GM12878 (cell line): ENCODE results near the gene SEBOX. TPM values are rescaled to one million over a fixed set of nuclear protein-coding genes. Genes with fewer than 3 reads are reported as not detected.

ENCODE experiments used
- ATAC-seq: fragments of 200-7000 bp; cut with Tn5 transposase; 3 replicates; pipeline ENCODE4 v1.9.1; 2020; ENCODE audit warnings: mild to moderate bottlenecking, moderate library complexity
- BruUV-seq: library from RNA; stranded (reverse); fragments of 400-500 nt; replicated peaks from 2 replicates; lab custom pipeline; 2021; lab: Mats Ljungman, UMichigan
- CTCF ChIA-PET: fragments of 300-600 bp; sonication (Branson Sonifier 250); formaldehyde crosslinking; extraction: SDS; loops from one replicate; lab custom pipeline; 2021; ENCODE audit warnings: inconsistent platforms; lab: Yijun Ruan, JAX
- POLR2A ChIA-PET: fragments of 350-600 bp; formaldehyde crosslinking; extraction: SDS; loops from one replicate; lab custom pipeline; 2021; ENCODE audit warnings: inconsistent platforms; lab: Charles Lee
- RAD21 ChIA-PET: fragments of 300-600 bp; sonication (Branson Sonifier 250); formaldehyde crosslinking; loops from one replicate; lab custom pipeline; 2023; ENCODE audit warnings: antibody characterized with exemption; ENCODE audit not compliant: unreplicated experiment; lab: Charles Lee
- SMC1A ChIA-PET: fragments of 300-600 bp; sonication (Branson Sonifier 250); formaldehyde crosslinking; loops from one replicate; lab custom pipeline; 2023; ENCODE audit not compliant: unreplicated experiment, uncharacterized antibody; lab: Charles Lee
- DNase-seq: peaks from one replicate; pipeline ENCODE4 v3.0.0-alpha.2; 2011; ENCODE audit warnings: low read depth, low spot score
- FAIRE-seq: peaks from 3 replicates; lab custom pipeline; 2011; peaks lifted over from hg19 to GRCh38; lab: Jason Lieb, UNC
- H2AFZ ChIP-seq: 2 replicates; pipeline ENCODE4 v1.6.0; 2011; ENCODE audit warnings: low read depth, low read length, control low read depth; ENCODE audit not compliant: control insufficient read depth
- H3K27ac ChIP-seq: 2 replicates; pipeline ENCODE4 v1.5.1; 2011; ENCODE audit warnings: control low read depth; ENCODE audit not compliant: control insufficient read depth, insufficient read depth
- H3K27me3 ChIP-seq, 2 experiments: replicated peaks in 1 of 2; 2 replicates each; pipeline versions ENCODE4 v1.6.0 to v1.6.1; 2011; ENCODE audit warnings: low read length in 1 of 2; ENCODE audit not compliant: control insufficient read depth in 2 of 2, insufficient read depth in 2 of 2
- H3K36me3 ChIP-seq, 2 experiments: 2 replicates each; pipeline ENCODE4 v1.5.1; 2011; ENCODE audit warnings: low read length in 1 of 2; ENCODE audit not compliant: control insufficient read depth in 2 of 2, insufficient read depth in 2 of 2
- H3K4me1 ChIP-seq: 2 replicates; pipeline ENCODE4 v1.6.1; 2011; ENCODE audit warnings: mild to moderate bottlenecking, low read length, moderate library complexity, mixed read lengths; ENCODE audit not compliant: control insufficient read depth, insufficient read depth
- H3K4me2 ChIP-seq: 2 replicates; pipeline ENCODE4 v1.6.0; 2011; ENCODE audit warnings: control low read depth; ENCODE audit not compliant: control insufficient read depth, insufficient read depth
- H3K4me3 ChIP-seq: fragments of 200-600 bp; sonication (generic); 2 replicates; pipeline ENCODE4 v1.5.1; 2016
- H3K79me2 ChIP-seq: 2 replicates; pipeline ENCODE4 v1.6.0; 2011; ENCODE audit warnings: low read length; ENCODE audit not compliant: control insufficient read depth, insufficient read depth
- H3K9ac ChIP-seq: 2 replicates; pipeline ENCODE4 v1.8.0; 2011; ENCODE audit warnings: low read length, control low read depth, mixed read lengths; ENCODE audit not compliant: control insufficient read depth, insufficient read depth
- H3K9me3 ChIP-seq: replicated peaks from 3 replicates; pipeline ENCODE4 v1.5.1; 2011; ENCODE audit warnings: mild to moderate bottlenecking, low read length; ENCODE audit not compliant: control insufficient read depth, insufficient read depth
- H4K20me1 ChIP-seq: 2 replicates; pipeline ENCODE4 v1.6.0; 2011; ENCODE audit not compliant: control insufficient read depth, insufficient read depth
- ASH2L ChIP-seq: fragments of 300-600, 200-600 bp; sonication (generic); IDR thresholded peaks from 2 replicates; pipeline ENCODE4 v1.6.1; 2017; ENCODE audit warnings: low read depth, mild to moderate bottlenecking, borderline replicate concordance
- BCL11A ChIP-seq: IDR thresholded peaks from 2 replicates; pipeline ENCODE4 v1.6.1; 2011; ENCODE audit warnings: low read depth, low read length
- SIN3A ChIP-seq: IDR thresholded peaks from 2 replicates; pipeline ENCODE4 v1.6.1; 2012; ENCODE audit warnings: low read depth, low read length, improper control_type of control experiment
- TCF7 ChIP-seq: IDR thresholded peaks from 2 replicates; pipeline ENCODE4 v1.6.1; 2014; ENCODE audit warnings: antibody characterized with exemption, borderline replicate concordance
- YY1 ChIP-seq: IDR thresholded peaks from 2 replicates; pipeline ENCODE4 v1.6.1; 2011; ENCODE audit warnings: low read depth, mild to moderate bottlenecking, low read length
- WGBS: methylation state at CpG from one replicate; pipeline ENCODE4 v1.1.6; 2016; ENCODE audit warnings: low lambda C conversion rate; ENCODE audit not compliant: insufficient replicate concordance, insufficient coverage; ENCODE audit errors: missing lambda C conversion rate; 5-methylcytosine and 5-hydroxymethylcytosine counted together
- in situ Hi-C: fragments of 300-500 bp; cut with MboI; formaldehyde crosslinking; loops from 9 replicates; pipeline ENCODE4 v1.14.3; 2018; ENCODE audit warnings: mixed read lengths
- intact Hi-C: fragments of 100-400 bp; cut with micrococcal nuclease; formaldehyde crosslinking; loops from one replicate; pipeline ENCODE4 v1.14.2; 2022; ENCODE audit not compliant: unreplicated experiment
- polyA plus RNA-seq, 11 experiments: library from polyadenylated mRNA; depleted of rRNA in 4 of 11; unstranded in 6 of 11; stranded (reverse) in 5 of 11; fragments of >200 nt; fragmentation: Nextera tagmentation in 4 of 11; fragmentation: Illumina TruSeq in 1 of 11; extraction: Ambion mirVana in 4 of 11; extraction: Trizol in 1 of 11; gene quantifications; 1 replicate in 1 of 11; 2 replicates in 10 of 11; pipeline versions ENCODE4 v1.2.1 to v1.2.3, GENCODE V29; 2011 to 2016; ENCODE audit warnings: inconsistent platforms in 2 of 11, missing spikeins in 2 of 11, low read depth in 1 of 11
- total RNA-seq, 4 experiments: library from RNA; depleted of rRNA in 3 of 4; stranded (reverse); fragments of >200 nt in 3 of 4; fragmentation: Illumina TruSeq in 1 of 4; extraction: Trizol in 1 of 4; gene quantifications; 2 replicates each; pipeline versions ENCODE4 v1.2.1 to v1.2.3, GENCODE V29; 2013 to 2021
- TF ChIP-seq, protein P1 (sequence below): fragments of 450-650 bp; formaldehyde crosslinking; IDR thresholded peaks from 2 replicates; pipeline ENCODE4 v1.4.0; 2020; ENCODE audit warnings: mild to moderate bottlenecking, moderate library complexity
- TF ChIP-seq, protein P2 (sequence below): fragments of 450-650 bp; IDR thresholded peaks from 2 replicates; pipeline ENCODE4 v1.6.1; 2017; ENCODE audit warnings: mild to moderate bottlenecking, moderate library complexity
- TF ChIP-seq, protein P3 (sequence below): fragments of 450-650 bp; formaldehyde crosslinking; IDR thresholded peaks from 2 replicates; pipeline ENCODE4 v1.5.0; 2022; ENCODE audit warnings: mild to moderate bottlenecking, missing genetic modification characterization

Gene SEBOX
- total and polyA plus RNA-seq, 10 of the 15 experiments (the other 5 are each of a cell fraction or from before 2014, with no cell fraction given) = not detected

DNA sequence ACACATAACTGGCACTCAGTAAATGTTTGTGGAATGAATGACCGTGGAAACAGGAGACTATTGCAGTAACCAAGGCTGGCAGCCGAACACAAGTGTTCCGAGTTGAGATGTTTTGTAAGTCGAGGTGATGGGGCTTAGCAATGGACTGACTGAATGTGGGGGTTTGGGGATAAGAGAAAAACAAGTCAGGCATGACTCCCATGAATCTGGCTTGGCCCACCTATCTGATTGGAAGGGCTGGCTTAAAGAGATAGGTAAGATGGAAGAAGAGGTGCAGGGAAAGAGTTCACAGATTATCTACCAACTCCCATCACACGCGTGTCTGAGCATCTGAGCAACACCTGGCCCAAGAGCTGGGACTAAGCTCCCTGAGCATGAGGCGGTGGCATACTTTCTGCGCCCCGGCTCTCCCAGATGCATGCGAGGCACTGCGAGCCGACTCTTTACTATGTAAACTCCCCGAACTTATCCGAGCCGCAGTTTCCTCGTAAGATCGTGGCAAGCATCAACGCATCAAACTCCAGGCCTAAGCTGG is 30.3 kb downstream of the SEBOX start (continued):
- TF ChIP-seq, protein P1, sequence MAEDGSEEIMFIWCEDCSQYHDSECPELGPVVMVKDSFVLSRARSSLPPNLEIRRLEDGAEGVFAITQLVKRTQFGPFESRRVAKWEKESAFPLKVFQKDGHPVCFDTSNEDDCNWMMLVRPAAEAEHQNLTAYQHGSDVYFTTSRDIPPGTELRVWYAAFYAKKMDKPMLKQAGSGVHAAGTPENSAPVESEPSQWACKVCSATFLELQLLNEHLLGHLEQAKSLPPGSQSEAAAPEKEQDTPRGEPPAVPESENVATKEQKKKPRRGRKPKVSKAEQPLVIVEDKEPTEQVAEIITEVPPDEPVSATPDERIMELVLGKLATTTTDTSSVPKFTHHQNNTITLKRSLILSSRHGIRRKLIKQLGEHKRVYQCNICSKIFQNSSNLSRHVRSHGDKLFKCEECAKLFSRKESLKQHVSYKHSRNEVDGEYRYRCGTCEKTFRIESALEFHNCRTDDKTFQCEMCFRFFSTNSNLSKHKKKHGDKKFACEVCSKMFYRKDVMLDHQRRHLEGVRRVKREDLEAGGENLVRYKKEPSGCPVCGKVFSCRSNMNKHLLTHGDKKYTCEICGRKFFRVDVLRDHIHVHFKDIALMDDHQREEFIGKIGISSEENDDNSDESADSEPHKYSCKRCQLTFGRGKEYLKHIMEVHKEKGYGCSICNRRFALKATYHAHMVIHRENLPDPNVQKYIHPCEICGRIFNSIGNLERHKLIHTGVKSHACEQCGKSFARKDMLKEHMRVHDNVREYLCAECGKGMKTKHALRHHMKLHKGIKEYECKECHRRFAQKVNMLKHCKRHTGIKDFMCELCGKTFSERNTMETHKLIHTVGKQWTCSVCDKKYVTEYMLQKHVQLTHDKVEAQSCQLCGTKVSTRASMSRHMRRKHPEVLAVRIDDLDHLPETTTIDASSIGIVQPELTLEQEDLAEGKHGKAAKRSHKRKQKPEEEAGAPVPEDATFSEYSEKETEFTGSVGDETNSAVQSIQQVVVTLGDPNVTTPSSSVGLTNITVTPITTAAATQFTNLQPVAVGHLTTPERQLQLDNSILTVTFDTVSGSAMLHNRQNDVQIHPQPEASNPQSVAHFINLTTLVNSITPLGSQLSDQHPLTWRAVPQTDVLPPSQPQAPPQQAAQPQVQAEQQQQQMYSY (CRISPR knock-in tag) = no peak
- no peak for TF ChIP-seq ASH2L
- TF ChIP-seq, all 136 proteins: peak for 0

DNA sequence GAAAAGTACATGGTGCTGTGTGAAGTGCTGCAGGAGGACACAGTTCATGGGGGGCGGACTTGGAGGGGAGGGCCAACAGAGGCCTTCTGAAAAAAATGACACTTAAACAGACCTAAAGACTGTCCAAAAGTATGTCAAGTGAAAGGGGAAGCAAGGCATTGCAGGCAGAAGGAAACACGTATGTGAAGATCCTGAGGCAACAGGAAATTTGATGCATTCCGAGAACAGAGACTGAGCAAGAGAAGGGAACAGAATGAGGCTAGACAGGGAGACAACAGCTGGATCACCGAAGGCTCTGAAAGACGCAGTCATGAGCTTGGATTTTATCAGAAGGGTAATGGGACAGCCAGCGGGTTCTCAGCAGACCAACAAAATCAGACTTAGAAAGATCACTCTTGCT is 30.8 kb downstream of the SEBOX start:
- H3K27ac ChIP-seq = no peak overlapping the region

More for the DNA sequence above, 30.8 kb downstream of the SEBOX start:
- no peak for TF ChIP-seq TCF7
- TF ChIP-seq BCL11A = no peak
- TF ChIP-seq, protein P2, sequence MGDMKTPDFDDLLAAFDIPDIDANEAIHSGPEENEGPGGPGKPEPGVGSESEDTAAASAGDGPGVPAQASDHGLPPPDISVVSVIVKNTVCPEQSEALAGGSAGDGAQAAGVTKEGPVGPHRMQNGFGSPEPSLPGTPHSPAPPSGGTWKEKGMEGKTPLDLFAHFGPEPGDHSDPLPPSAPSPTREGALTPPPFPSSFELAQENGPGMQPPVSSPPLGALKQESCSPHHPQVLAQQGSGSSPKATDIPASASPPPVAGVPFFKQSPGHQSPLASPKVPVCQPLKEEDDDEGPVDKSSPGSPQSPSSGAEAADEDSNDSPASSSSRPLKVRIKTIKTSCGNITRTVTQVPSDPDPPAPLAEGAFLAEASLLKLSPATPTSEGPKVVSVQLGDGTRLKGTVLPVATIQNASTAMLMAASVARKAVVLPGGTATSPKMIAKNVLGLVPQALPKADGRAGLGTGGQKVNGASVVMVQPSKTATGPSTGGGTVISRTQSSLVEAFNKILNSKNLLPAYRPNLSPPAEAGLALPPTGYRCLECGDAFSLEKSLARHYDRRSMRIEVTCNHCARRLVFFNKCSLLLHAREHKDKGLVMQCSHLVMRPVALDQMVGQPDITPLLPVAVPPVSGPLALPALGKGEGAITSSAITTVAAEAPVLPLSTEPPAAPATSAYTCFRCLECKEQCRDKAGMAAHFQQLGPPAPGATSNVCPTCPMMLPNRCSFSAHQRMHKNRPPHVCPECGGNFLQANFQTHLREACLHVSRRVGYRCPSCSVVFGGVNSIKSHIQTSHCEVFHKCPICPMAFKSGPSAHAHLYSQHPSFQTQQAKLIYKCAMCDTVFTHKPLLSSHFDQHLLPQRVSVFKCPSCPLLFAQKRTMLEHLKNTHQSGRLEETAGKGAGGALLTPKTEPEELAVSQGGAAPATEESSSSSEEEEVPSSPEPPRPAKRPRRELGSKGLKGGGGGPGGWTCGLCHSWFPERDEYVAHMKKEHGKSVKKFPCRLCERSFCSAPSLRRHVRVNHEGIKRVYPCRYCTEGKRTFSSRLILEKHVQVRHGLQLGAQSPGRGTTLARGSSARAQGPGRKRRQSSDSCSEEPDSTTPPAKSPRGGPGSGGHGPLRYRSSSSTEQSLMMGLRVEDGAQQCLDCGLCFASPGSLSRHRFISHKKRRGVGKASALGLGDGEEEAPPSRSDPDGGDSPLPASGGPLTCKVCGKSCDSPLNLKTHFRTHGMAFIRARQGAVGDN = no peak
- no peak for TF ChIP-seq SIN3A
- no peak for TF ChIP-seq YY1
- TF ChIP-seq, protein P3, sequence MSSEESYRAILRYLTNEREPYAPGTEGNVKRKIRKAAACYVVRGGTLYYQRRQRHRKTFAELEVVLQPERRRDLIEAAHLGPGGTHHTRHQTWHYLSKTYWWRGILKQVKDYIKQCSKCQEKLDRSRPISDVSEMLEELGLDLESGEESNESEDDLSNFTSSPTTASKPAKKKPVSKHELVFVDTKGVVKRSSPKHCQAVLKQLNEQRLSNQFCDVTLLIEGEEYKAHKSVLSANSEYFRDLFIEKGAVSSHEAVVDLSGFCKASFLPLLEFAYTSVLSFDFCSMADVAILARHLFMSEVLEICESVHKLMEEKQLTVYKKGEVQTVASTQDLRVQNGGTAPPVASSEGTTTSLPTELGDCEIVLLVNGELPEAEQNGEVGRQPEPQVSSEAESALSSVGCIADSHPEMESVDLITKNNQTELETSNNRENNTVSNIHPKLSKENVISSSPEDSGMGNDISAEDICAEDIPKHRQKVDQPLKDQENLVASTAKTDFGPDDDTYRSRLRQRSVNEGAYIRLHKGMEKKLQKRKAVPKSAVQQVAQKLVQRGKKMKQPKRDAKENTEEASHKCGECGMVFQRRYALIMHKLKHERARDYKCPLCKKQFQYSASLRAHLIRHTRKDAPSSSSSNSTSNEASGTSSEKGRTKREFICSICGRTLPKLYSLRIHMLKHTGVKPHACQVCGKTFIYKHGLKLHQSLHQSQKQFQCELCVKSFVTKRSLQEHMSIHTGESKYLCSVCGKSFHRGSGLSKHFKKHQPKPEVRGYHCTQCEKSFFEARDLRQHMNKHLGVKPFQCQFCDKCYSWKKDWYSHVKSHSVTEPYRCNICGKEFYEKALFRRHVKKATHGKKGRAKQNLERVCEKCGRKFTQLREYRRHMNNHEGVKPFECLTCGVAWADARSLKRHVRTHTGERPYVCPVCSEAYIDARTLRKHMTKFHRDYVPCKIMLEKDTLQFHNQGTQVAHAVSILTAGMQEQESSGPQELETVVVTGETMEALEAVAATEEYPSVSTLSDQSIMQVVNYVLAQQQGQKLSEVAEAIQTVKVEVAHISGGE (CRISPR knock-in tag) = no peak
- Histone ChIP-seq H4K20me1 (no peaks in the 10 kb centered on the region; the same call in 1 of the 2 replicates), H3K4me2 (peak overlapping the region; percentile 86), H3K36me3 (peaks cover under 1 to 2% of the 10 kb centered on the region in 2 experiments; a peak in 3 of 4 replicates), H2AFZ (no peak overlapping the region), H3K9me3 (no peaks in the 10 kb centered on the region), H3K9ac (no peak overlapping the region), H3K27me3 (no peaks in the 10 kb centered on the region), H3K4me1 (peaks cover 3% of the 10 kb centered on the region), H3K79me2 (peaks cover 19% of the 10 kb centered on the region), H3K4me3 (peak overlapping the region; percentile 88)
- intact Hi-C loops = no loop called here
- DNase-seq (no peak), FAIRE-seq (no peak), ATAC-seq (no peak)
- ChIA-PET SMC1A (interaction anchor here (2.7 to 3.6 kb wide), 2 partner anchors 16 to 22 kb away, joined by 12 to 27 read pairs; partner anchors contain the start of gene POLDIP2), CTCF (interaction anchor here (0.6 to 3.6 kb wide), 5 partner anchors 8 to 102 kb away, joined by 3 to 29 read pairs (median 5); partner anchors contain the start of gene TMEM97), RAD21 (interaction anchor here (2.7 to 3.9 kb wide), 2 partner anchors 14 to 23 kb away, joined by 19 to 31 read pairs; partner anchors contain the start of genes POLDIP2 and TMEM97), POLR2A (interaction anchor here (0.6 to 3.2 kb wide), 3 partner anchors 12 to 38 kb away, joined by 3 to 13 read pairs (median 5); partner anchors contain the start of gene TMEM97)
- in situ Hi-C loops = loop anchor here (10.0 kb wide), 1 partner anchor 621 kb away; the partner anchor contains the start of gene PHF12
- BruUV-seq = no TSS peak
- 30% methylated on average over 6 of the region's 6 CpGs for WGBS
